Skeletal muscle tissue (tissue), 4 donors: ENCODE data around the gene ACOX3. TPM values are rescaled to one million over a fixed set of nuclear protein-coding genes. Genes with fewer than 3 reads are reported as not detected.

ENCODE experiments used
- H3K27ac ChIP-seq: one replicate; pipeline ENCODE4 v1.7.0; 2013; ENCODE audit warnings: mild to moderate bottlenecking, low read depth, low read length, inconsistent platforms
- H3K27me3 ChIP-seq, 3 donors: one replicate each; pipeline ENCODE4 v1.7.0; 2013; ENCODE audit warnings: low read length in 3 of 3; ENCODE audit not compliant: control insufficient read depth in 3 of 3, insufficient read depth in 3 of 3
- H3K36me3 ChIP-seq, 3 donors: one replicate each; pipeline ENCODE4 v1.7.0; 2013; ENCODE audit warnings: low read length in 3 of 3; ENCODE audit not compliant: control insufficient read depth in 3 of 3, insufficient read depth in 3 of 3
- H3K4me1 ChIP-seq, 3 donors: one replicate each; pipeline ENCODE4 v1.7.0; 2013; ENCODE audit warnings: low read length in 3 of 3, mild to moderate bottlenecking in 3 of 3; ENCODE audit not compliant: control insufficient read depth in 3 of 3, insufficient read depth in 3 of 3
- H3K4me3 ChIP-seq, 3 donors: one replicate each; pipeline ENCODE4 v1.7.0; 2013; ENCODE audit warnings: low read length in 3 of 3
- H3K9ac ChIP-seq, 3 donors: one replicate each; pipeline ENCODE4 v1.7.0; 2013; ENCODE audit warnings: low read length in 3 of 3, mild to moderate bottlenecking in 3 of 3, moderate library complexity in 2 of 3, low read depth in 1 of 3
- H3K9me3 ChIP-seq, 3 donors: one replicate each; pipeline ENCODE4 v1.7.0; 2013; ENCODE audit warnings: low read length in 3 of 3; ENCODE audit not compliant: control insufficient read depth in 3 of 3
- total RNA-seq: library from RNA; depleted of rRNA; stranded (reverse); fragments of >200 nt; gene quantifications from one replicate; pipeline ENCODE4 v1.2.3, GENCODE V29; 2014
- donor health status: Osteomylitis.

The ACOX3 gene
- total RNA-seq, 1 donor from 2014 or later, result 21.9 TPM

DNA sequence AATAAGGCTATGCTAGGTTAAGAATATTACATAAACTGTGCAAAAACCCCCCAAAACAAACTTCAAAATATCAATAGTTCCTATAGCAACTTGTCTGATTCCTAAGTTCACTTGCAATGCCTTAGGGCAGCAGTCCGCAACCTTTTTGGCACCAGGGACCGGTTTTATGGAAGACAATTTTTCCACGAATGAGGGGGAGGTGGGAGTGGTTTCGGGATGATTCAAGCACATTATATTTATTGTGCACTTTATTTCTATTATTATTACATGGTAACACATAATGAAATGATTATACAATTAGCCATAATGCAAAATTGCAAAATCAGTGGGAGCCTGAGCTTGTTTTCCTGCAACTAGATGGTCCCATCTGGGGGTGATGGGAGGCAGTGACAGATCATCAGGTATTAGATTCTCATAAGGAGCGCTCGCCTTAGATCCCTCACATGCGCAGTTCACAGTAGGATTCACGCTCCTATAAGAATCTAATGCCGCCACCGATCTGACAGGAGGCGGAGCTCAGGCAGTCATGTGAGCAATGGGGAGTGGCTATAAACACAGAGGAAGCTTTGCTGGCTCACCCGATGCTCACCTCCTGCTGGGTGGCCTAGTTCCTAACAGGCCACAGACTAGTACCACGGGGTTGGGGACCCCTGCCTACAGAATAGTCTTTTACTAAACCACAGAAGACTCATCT is 39.7 kb downstream of the ACOX3 start:
- H3K36me3 ChIP-seq, result peaks cover 29 to 39% (median 37%) of the 10 kb centered on the region in 3 donors
- no peak overlapping the region for H3K9ac ChIP-seq
- H3K4me1 ChIP-seq, result peaks cover 15 to 20% (median 19%) of the 10 kb centered on the region in 3 donors
- no peak overlapping the region for H3K27ac ChIP-seq
- H3K9me3 ChIP-seq, result no peaks in the 10 kb centered on the region
- no peak overlapping the region for H3K4me3 ChIP-seq
- H3K27me3 ChIP-seq, result no peaks in the 10 kb centered on the region

DNA sequence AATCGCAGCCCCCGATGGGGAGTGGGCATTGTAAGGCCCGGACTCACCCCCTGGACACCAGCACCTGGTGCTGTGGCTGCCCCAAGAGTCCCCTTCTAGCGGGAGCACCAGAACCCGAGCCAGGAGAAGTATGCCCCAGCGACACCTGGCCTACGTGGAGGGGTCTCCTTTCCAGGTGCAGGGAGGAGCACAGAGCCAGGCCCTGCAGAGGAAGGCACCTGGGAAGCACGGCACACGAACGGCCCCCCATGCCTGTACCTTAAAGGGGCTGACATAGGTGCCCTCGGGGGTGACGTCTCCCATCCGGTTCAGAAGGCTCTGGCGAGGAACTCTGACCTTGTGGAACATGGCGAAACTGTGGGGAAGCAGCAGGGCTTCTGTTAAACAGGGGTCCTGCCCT is 41.2 kb downstream of the ACOX3 start:
- peaks cover 24 to 34% (median 29%) of the 10 kb centered on the region in 3 donors for H3K36me3 ChIP-seq
- no peaks in the 10 kb centered on the region for H3K9me3 ChIP-seq
- H3K27ac ChIP-seq, result no peak overlapping the region
- H3K9ac ChIP-seq, result no peak overlapping the region
- no peak overlapping the region for H3K4me3 ChIP-seq
- H3K4me1 ChIP-seq, result peaks cover 20 to 24% (median 23%) of the 10 kb centered on the region in 3 donors
- H3K27me3 ChIP-seq, result no peaks in the 10 kb centered on the region

DNA sequence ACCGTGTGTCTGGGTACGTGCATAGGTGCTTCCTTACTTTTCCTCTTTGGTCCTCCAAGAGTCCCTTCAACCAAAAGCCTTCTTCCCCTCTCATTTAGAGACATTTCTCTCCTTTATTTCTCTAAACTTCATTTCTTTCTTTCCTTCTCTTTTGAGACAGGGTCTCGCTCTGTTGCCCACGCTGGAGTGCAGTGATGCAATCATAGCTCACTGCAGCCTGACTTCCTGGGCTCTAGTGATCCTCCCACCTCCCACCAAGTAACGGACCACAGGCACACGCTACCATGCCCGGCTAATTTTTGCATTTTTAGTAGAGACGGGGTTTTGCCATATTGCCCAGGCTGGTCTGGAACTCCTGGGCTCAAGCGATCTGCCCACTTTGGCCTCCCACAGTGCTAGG is 42.2 kb downstream of the ACOX3 start:
- Histone ChIP-seq H3K9ac (no peak overlapping the region), H3K4me3 (no peak overlapping the region), H3K4me1 (peaks cover 22 to 32% (median 32%) of the 10 kb centered on the region in 3 donors), H3K9me3 (no peaks in the 10 kb centered on the region), H3K27me3 (no peaks in the 10 kb centered on the region), H3K36me3 (peaks cover 25 to 31% (median 31%) of the 10 kb centered on the region in 3 donors), H3K27ac (no peak overlapping the region)

GRCh38 chr4:8396762-8397406 is 43.6 kb downstream of the ACOX3 start:
- Histone ChIP-seq H3K4me3 (no peak overlapping the region), H3K4me1 (peaks cover 18 to 33% (median 30%) of the 10 kb centered on the region in 3 donors)

DNA sequence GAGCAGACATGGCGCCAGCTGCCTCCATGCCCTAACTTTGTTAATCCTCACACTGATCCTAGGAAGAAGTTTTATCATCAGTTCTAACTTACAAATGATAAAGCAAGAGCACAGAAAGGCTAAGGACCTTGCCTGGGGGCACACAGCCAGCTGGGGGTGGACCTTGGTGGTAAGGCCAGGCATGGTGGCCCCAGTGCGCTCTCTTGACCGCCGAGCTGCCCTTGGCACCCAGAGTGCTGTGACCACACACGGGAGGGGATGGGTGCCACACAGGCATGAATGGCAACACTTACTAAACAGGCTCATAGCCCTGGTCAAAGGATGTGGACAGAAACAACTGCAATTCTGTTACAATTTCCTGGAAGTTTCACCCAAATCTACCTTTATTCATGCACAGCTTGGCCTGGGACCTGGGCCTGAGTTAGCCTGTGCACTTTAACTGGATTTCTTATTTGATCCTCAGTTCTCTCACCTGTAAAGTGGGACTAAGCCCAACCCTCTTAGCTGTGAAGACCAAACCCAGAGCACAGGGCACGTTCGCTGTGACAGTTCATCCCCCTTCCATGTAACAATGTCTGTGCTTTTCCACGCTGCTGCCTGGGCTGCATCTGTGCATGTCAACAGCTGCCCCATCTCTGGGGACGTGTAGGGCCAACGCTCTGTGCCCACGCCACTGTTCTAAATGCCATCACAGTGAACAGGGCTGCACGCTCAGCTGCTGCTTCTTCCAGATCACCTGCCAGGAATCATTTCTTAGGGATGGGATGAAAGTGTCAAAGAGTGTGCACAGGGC is 44.8 kb downstream of the ACOX3 start:
- Histone ChIP-seq H3K27me3 (no peaks in the 10 kb centered on the region), H3K27ac (no peak overlapping the region), H3K36me3 (peaks cover 28 to 39% (median 32%) of the 10 kb centered on the region in 3 donors), H3K9ac (no peak overlapping the region), H3K4me1 (peaks cover 23 to 37% (median 35%) of the 10 kb centered on the region in 3 donors), H3K9me3 (no peaks in the 10 kb centered on the region), H3K4me3 (no peak overlapping the region)

More at GRCh38 chr4:8396762-8397406, 43.6 kb downstream of the ACOX3 start:
- peaks cover 28 to 36% (median 31%) of the 10 kb centered on the region in 3 donors for H3K36me3 ChIP-seq
- H3K27ac ChIP-seq, result no peak overlapping the region
- no peaks in the 10 kb centered on the region for H3K27me3 ChIP-seq
- H3K9me3 ChIP-seq, result no peaks in the 10 kb centered on the region
- no peak overlapping the region for H3K9ac ChIP-seq

DNA sequence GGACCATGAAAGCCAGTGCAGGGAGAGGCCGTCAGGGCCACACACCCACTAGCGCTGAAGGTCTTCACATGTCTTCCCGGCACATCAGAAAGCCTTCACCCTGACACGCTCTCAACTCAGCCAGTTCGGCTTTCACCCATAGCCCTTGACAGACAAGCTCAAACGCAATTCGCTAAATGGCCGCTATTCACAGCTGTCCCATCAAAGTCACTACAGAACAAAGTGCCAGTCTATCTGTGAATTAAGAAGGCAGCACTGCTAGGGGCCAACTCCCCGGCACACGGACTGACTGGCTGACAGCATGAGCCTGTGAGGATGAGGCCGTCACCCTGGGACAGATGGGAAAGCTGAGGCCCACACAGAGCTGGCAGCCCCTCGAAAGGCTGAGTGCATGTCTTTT is 45.7 kb downstream of the ACOX3 start:
- Histone ChIP-seq H3K4me3 (no peak overlapping the region), H3K4me1 (peaks cover 23 to 42% (median 41%) of the 10 kb centered on the region in 3 donors), H3K27ac (peak overlapping the region; percentile 59), H3K9me3 (no peaks in the 10 kb centered on the region), H3K36me3 (peaks cover 31 to 45% (median 38%) of the 10 kb centered on the region in 3 donors), H3K9ac (peak overlapping the region in 1 of 3 donors; percentile 57), H3K27me3 (no peaks in the 10 kb centered on the region)

DNA sequence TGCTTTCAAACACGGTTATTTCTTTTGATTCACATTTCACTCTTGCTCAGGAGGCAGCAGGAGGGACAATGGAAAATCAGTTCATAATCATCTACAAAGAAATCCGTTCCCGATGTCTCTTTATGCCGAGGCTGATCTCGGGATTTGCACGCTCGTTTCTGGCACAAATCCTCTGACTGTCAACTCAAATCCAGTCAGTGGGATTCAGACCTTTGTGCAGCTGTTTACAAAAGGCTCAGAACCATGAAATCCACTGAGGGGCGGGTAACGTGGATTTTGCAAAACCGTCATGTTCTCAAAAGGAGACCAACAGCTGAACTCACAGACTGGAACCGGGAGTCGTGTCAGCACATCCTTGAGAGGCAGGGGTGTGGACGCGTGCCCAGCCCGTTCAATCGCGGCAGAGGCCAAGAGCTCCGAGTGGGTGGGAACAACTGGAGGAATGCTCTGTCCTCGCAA is 46.4 kb downstream of the ACOX3 start:
- H3K9ac ChIP-seq, result peak overlapping the region in 1 of 3 donors; percentile 57
- H3K4me3 ChIP-seq, result no peak overlapping the region
- H3K4me1 ChIP-seq, result peaks cover 23 to 42% (median 41%) of the 10 kb centered on the region in 3 donors
- H3K27ac ChIP-seq, result peak overlapping the region; percentile 59
- no peaks in the 10 kb centered on the region for H3K9me3 ChIP-seq
- H3K27me3 ChIP-seq, result no peaks in the 10 kb centered on the region
- H3K36me3 ChIP-seq, result peaks cover 30 to 46% (median 39%) of the 10 kb centered on the region in 3 donors

DNA sequence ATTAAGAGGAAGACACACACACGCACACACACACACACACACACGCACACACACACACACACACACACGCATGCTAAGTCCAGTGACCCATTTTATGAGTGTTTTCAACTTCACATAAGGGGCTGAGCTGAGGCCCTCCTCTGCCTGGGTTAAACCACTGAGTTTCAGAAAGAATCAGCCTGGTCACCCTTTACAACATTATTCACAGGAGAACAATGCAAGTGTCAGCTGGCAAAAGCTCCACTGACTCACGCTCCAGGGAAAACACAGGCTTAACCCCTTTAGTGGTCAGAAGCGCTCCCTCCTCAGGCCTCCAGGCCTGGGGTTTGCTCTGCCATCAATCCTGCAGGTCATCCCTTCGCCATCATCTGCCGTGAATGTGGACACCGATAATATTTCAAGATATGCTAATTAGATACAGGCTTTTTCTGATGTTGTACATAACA is 46.9 kb downstream of the ACOX3 start:
- Histone ChIP-seq H3K9me3 (no peaks in the 10 kb centered on the region), H3K27ac (peak overlapping the region; percentile 59), H3K9ac (peak overlapping the region in 1 of 3 donors; percentile 57), H3K27me3 (no peaks in the 10 kb centered on the region), H3K4me1 (peaks cover 23 to 42% (median 41%) of the 10 kb centered on the region in 3 donors), H3K4me3 (no peak overlapping the region), H3K36me3 (peaks cover 27 to 46% (median 39%) of the 10 kb centered on the region in 3 donors)

- peaks cover 34 to 51% (median 46%) of the 10 kb centered on the region in 3 donors for H3K36me3 ChIP-seq
- no peak overlapping the region for H3K4me3 ChIP-seq
- H3K4me1 ChIP-seq, result peaks cover 23 to 42% (median 41%) of the 10 kb centered on the region in 3 donors
- no peak overlapping the region for H3K9ac ChIP-seq
- no peaks in the 10 kb centered on the region for H3K9me3 ChIP-seq
- H3K27ac ChIP-seq, result peak overlapping the region; percentile 69
- no peaks in the 10 kb centered on the region for H3K27me3 ChIP-seq
Observed at GRCh38 chr4:8392591-8393190, 47.8 kb downstream of the ACOX3 start.
